Cardiac fibroblast (primary cell): Measurements from ENCODE around the gene LUC7L.
A peak's percentile ranks its signal among the peaks of the same experiment; 100 is the strongest.
"Not testable (repeated sequence)": the region's sequence is repeated elsewhere in the genome, so short reads cannot be mapped to it uniquely, and the experiment has no call there.

ENCODE experiments used
- DNase-seq, 2 donors: peaks; one replicate each; pipeline versions ENCODE4 v3.0.0 to v3.0.0-alpha.2; 2010; ENCODE audit warnings: low read depth in 2 of 2
- H3K4me3 ChIP-seq, 2 donors: replicated peaks in 1 of 2; 1 replicate in 1 of 2; 2 replicates in 1 of 2; pipeline ENCODE4 v1.5.1; 2011; ENCODE audit warnings: low read depth in 2 of 2, low read length in 2 of 2, mild to moderate bottlenecking in 2 of 2, moderate library complexity in 1 of 2
- CTCF ChIP-seq: IDR thresholded peaks from one replicate; pipeline ENCODE4 v1.5.1; 2011; ENCODE audit warnings: low read depth, mild to moderate bottlenecking, low read length, inconsistent platforms

LUC7L gene

GRCh38 chr16:180101-180675 is 49.1 kb downstream of the LUC7L start, which contains the start of gene HBQ1:
TSS of gene HBQ1 (plus strand) at chr16:180459. CDS start at chr16:180487, 28 bp downstream.
- no peak for TF ChIP-seq CTCF
- peak within 1 kb of the TSS; percentile 21 to 35 for H3K4me3 ChIP-seq
- peak; percentile 17 to 29 for DNase-seq

GRCh38 chr16:179211-180092 is 49.8 kb downstream of the LUC7L start:
- no peak overlapping the region for H3K4me3 ChIP-seq
- TF ChIP-seq CTCF, result no peak
- DNase-seq, result no peak

GRCh38 chr16:178668-179015 is 50.6 kb downstream of the LUC7L start:
- H3K4me3 ChIP-seq, result no peak overlapping the region
- no peak for DNase-seq
- TF ChIP-seq CTCF, result no peak

- no peak for TF ChIP-seq CTCF
- no peak for DNase-seq
- H3K4me3 ChIP-seq, result no peak overlapping the region
Measured at GRCh38 chr16:177981-178667, 51.1 kb downstream of the LUC7L start.

- H3K4me3 ChIP-seq, result no peak overlapping the region
- TF ChIP-seq CTCF, result no peak
- peak in 1 of 2 donors; percentile 23 for DNase-seq
Measured at GRCh38 chr16:177394-177822, 51.8 kb downstream of the LUC7L start.

- H3K4me3 ChIP-seq, DNase-seq: not testable (repeated sequence)
Measured at GRCh38 chr16:176477-177382, 52.5 kb downstream of the LUC7L start, which contains the start of gene HBA1. TSS of gene HBA1 (plus strand) at chr16:176680. CDS start at chr16:176717, 37 bp downstream.

GRCh38 chr16:176006-176405 is 53.2 kb downstream of the LUC7L start:
- H3K4me3 ChIP-seq, DNase-seq: not testable (repeated sequence)
